H1 (cell line): ENCODE measurements around the gene TPH2.

Source experiments
- CHD1 ChIP-seq: IDR thresholded peaks from 2 replicates; pipeline ENCODE4 v1.6.1; 2012; ENCODE audit warnings: low read depth, low read length, improper control_type of control experiment
- ZNF274 ChIP-seq: IDR thresholded peaks from 2 replicates; pipeline ENCODE4 v1.7.0; 2012; ENCODE audit warnings: low read length, borderline replicate concordance; ENCODE audit errors: extremely low read depth

DNA sequence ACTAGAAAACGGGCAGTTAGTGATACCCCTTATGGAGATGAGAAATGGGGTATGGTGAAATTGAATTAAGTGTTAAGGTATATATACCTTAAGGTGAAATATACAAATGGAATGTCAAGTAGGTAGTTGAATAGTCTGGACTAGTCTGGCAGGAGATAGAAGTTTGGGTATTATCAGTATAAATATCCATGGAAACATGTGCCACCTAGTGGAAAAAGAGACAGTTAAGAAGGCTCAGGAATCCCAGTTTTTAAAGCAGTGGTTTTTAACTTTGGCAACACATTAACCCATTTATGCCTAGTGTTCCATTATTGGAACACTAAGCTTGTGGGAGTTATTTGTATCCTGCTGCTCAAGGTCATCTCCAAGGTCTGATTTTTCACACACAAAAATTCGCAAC lies 38.6 kb upstream of the TPH2 start:
- no peak for TF ChIP-seq CHD1
- no peak for TF ChIP-seq ZNF274
